Sigmoid colon (tissue), 7 donors: ENCODE data around the gene ITGA11. TPM values are rescaled to one million over a fixed set of nuclear protein-coding genes. Genes with fewer than 3 reads are reported as not detected.
"Not testable (repeated sequence)": the region's sequence is repeated elsewhere in the genome, so short reads cannot be mapped to it uniquely, and the experiment has no call there.

ENCODE experiments used
- DNase-seq: peaks from one replicate; pipeline ENCODE4 v3.0.0-alpha.2; 2019
- H3K27ac ChIP-seq, 4 donors: fragments of 200-600 bp; sonication (generic); one replicate each; pipeline ENCODE4 v1.5.1; 2016 to 2019; ENCODE audit warnings: mild to moderate bottlenecking in 1 of 4
- H3K27me3 ChIP-seq, 3 donors: fragments of 200-600 bp; sonication (generic); one replicate each; pipeline ENCODE4 v1.5.1; 2019; ENCODE audit warnings: mild to moderate bottlenecking in 1 of 3
- H3K36me3 ChIP-seq, 4 donors: fragments of 200-600 bp; sonication (generic); one replicate each; pipeline ENCODE4 v1.5.1; 2016 to 2019
- H3K4me1 ChIP-seq, 4 donors: fragments of 200-600 bp; sonication (generic); one replicate each; pipeline ENCODE4 v1.5.1; 2017 to 2019
- H3K4me3 ChIP-seq, 4 donors: fragments of 200-600 bp; sonication (generic); one replicate each; pipeline ENCODE4 v1.5.1; 2017 to 2019; ENCODE audit warnings: mild to moderate bottlenecking in 2 of 4, moderate library complexity in 1 of 4
- H3K9me3 ChIP-seq, 4 donors: fragments of 200-600 bp in 3 of 4; sonication (generic) in 3 of 4; one replicate each; pipeline versions ENCODE4 v1.5.1 to v1.6.1; 2013 to 2019
- EP300 ChIP-seq, 4 donors: sonication (generic); formaldehyde crosslinking; IDR thresholded peaks; one replicate each; pipeline ENCODE4 v1.6.1; 2017; ENCODE audit warnings: antibody characterized with exemption in 4 of 4
- POLR2A ChIP-seq, 2 donors: fragments of 450-650 bp; IDR thresholded peaks; one replicate each; pipeline ENCODE4 v1.6.1; 2016; ENCODE audit warnings: antibody characterized with exemption in 2 of 2, mild to moderate bottlenecking in 2 of 2, moderate library complexity in 2 of 2
- POLR2AphosphoS5 ChIP-seq, 4 donors: sonication (generic); formaldehyde crosslinking; IDR thresholded peaks; one replicate each; pipeline ENCODE4 v1.6.1; 2017; ENCODE audit warnings: antibody characterized with exemption in 4 of 4
- WGBS, 2 donors: extraction: QIAGEN DNeasy Blood & Tissue Kit; methylation state at CpG; one replicate each; pipeline ENCODE4 v1.1.7; 2013; 5-methylcytosine and 5-hydroxymethylcytosine counted together
- intact Hi-C: fragments of 100-400 bp; cut with DNase I; formaldehyde crosslinking; loops from one replicate; pipeline ENCODE4 v1.15.1; 2023
- polyA plus RNA-seq, 3 donors: library from polyadenylated mRNA; stranded (reverse); fragments of 200-250 nt; gene quantifications; one replicate each; pipeline ENCODE4 v1.2.3, GENCODE V29; 2013
- total RNA-seq, 4 donors: library from RNA; depleted of rRNA; stranded (reverse); fragments of >200 nt; gene quantifications; one replicate each; pipeline ENCODE4 v1.1.0, GENCODE V29; 2016
- TF ChIP-seq, protein P1 (sequence below), 4 experiments: fragments of 450-650 bp in 3 of 4; fragments of 200-600 bp in 1 of 4; IDR thresholded peaks; one replicate each; pipeline ENCODE4 v1.5.1; 2016 to 2019; ENCODE audit warnings: antibody characterized with exemption in 4 of 4, mild to moderate bottlenecking in 3 of 4, moderate library complexity in 2 of 4
- donor health status: healthy with polysubstance abuse.
- donor health status: Bipolar disorder and iron deficiency.
- donor health status: healthy.

The ITGA11 gene
- total and polyA plus RNA-seq, 7 donors = 0.71 to 6.1 (median 1.2) TPM

DNA sequence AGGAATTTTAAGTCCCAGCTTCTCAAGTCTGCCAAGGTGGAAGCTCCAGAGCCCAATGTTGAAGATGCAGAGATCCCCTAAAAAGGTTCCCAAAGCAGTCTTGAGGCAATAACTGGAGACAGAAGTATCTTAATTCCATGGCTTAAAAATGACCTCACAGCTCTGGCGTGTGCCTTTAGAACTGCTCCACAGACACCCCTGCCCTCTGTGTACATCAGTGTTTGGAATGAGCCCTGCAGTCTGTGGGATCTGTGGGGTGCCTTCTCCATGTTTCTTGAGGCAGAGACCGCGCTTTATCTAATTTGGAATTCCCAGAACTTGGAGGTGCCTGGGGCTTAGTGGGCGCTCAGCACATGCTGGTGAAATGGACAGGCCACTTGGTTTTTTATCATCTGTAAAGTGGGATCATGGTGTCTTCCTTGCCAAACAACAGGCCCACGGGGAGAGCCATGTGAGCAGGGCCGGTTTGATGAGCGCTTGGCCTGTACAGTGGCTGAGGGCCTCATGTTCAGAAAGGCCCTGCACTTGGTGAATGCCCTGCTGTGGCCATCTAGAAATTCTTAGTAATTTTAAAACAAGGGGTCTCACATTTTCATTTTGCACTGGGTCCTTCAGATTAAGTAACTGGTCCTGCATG is 7.1 kb downstream of the ITGA11 start:
- TF ChIP-seq, protein P1, sequence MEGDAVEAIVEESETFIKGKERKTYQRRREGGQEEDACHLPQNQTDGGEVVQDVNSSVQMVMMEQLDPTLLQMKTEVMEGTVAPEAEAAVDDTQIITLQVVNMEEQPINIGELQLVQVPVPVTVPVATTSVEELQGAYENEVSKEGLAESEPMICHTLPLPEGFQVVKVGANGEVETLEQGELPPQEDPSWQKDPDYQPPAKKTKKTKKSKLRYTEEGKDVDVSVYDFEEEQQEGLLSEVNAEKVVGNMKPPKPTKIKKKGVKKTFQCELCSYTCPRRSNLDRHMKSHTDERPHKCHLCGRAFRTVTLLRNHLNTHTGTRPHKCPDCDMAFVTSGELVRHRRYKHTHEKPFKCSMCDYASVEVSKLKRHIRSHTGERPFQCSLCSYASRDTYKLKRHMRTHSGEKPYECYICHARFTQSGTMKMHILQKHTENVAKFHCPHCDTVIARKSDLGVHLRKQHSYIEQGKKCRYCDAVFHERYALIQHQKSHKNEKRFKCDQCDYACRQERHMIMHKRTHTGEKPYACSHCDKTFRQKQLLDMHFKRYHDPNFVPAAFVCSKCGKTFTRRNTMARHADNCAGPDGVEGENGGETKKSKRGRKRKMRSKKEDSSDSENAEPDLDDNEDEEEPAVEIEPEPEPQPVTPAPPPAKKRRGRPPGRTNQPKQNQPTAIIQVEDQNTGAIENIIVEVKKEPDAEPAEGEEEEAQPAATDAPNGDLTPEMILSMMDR (IDR thresholded peaks at IDR 0.05) = no peak
- no peak for TF ChIP-seq EP300 (IDR thresholded peaks at IDR 0.05)
- no peak for TF ChIP-seq POLR2AphosphoS5 (IDR thresholded peaks at IDR 0.05)
- no peak for TF ChIP-seq POLR2A (IDR thresholded peaks at IDR 0.05)
- WGBS, 2 donors = 88 to 95% methylated on average over 7 of the region's 7 CpGs
- no peak overlapping the region for H3K27ac ChIP-seq
- no peaks in the 10 kb centered on the region for H3K9me3 ChIP-seq
- peaks cover 0 to under 1% (median 0%) of the 10 kb centered on the region in 3 donors for H3K27me3 ChIP-seq
- H3K4me1 ChIP-seq = no peaks in the 10 kb centered on the region
- intact Hi-C loops = no loop called here
- no peaks in the 10 kb centered on the region for H3K36me3 ChIP-seq
- no peak for DNase-seq
- no peak overlapping the region for H3K4me3 ChIP-seq

DNA sequence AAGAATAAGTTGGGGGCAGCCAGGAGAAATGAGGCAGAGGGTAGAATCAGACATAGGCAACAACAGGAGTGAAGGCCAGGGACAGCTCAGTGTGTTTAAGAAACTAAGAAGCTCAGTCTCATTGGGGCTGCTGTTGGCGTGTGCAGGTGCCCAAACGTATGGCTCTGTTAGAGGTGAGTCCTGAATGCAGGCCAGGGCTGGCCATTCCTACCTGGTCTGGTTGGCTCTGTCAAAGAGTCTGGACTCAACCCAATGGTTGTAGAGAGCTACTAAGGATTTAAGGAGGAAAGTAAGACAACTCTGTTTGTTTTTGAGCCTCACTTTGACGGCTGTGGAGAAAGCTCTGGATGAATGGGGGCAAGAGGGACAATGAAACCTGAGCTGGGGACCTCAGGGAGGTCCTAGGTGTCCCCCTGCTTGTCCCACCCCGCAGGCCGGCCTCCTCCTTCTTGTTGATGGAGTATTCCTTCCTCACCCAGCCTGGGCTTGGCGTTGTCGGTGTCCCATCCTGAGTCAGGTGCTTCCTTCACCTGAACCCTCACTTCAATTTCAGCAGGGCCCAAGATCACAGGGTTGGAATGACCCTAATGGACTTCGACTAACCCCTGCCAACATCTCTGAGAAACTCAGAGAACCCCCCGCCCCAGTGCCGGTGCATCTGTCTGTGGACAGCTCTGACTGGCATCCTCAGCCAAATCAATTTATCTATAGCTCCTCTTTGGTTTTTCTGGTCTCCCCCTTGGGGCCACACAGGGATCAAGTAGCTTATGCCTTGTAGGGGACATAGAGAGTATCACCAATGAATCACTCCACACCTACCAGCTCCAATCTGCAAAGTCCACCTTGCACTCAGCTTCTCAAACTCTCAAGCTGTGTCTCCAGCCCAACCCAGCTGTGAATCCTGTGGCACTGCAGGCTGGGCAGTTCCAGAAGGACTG is 8.3 kb downstream of the ITGA11 start:
- intact Hi-C loops = no loop called here
- peaks cover 0 to 7% (median 2%) of the 10 kb centered on the region in 4 donors for H3K4me1 ChIP-seq
- H3K27ac ChIP-seq = no peak overlapping the region
- H3K4me3 ChIP-seq = no peak overlapping the region
- no peak for DNase-seq
- no peaks in the 10 kb centered on the region for H3K9me3 ChIP-seq
- no peak for TF ChIP-seq POLR2AphosphoS5 (IDR thresholded peaks at IDR 0.05)
- TF ChIP-seq POLR2A (IDR thresholded peaks at IDR 0.05) = no peak
- TF ChIP-seq EP300 (IDR thresholded peaks at IDR 0.05) = no peak
- TF ChIP-seq, protein P1 (IDR thresholded peaks at IDR 0.05) = no peak
- no peaks in the 10 kb centered on the region for H3K36me3 ChIP-seq
- WGBS, 2 donors = 92% methylated on average over 10 of the region's 10 CpGs
- H3K27me3 ChIP-seq = no peaks in the 10 kb centered on the region

DNA sequence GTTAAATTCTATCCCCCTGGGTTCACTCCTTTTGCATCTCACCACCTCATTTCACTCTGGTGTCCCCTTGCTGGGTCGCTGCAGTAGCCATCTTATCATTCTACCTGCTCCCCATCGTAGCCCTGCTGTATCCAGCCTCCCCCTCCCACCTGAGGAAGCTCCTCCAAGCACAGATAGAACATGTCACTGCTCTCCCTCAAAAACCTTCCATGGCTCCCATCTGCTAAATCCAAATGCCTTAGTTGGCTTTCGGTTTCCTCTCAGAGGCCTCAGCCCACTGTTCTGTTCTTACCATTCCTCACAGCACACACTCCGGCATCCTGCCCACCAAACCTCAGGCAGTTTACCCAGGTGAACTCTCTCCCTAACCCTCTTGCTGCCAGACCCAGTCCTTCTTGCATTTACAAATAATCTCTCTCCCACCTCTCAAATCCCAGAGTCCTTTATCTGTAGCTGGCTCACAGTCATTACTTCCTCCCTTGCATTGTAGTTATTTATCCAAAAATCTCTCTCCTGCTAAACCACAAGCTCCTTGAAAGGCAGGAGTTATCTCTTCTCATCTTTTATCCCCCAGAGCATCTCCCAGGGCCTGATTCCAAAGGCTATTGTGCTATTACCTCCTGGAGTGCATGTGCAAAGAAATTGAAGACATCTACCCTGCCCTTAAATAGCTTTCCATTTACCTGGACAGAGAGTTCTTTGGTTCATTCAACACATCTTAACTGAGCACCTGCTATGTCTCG is 9.4 kb downstream of the ITGA11 start:
- intact Hi-C loops, H3K27ac ChIP-seq, H3K27me3 ChIP-seq, H3K4me3 ChIP-seq, DNase-seq, H3K9me3 ChIP-seq, H3K36me3 ChIP-seq: not testable (repeated sequence)
- 68 to 84% methylated on average over 4 of the region's 5 CpGs for WGBS, 2 donors
- H3K4me1 ChIP-seq = peaks cover 0 to 12% (median 6%) of the 10 kb centered on the region in 4 donors

DNA sequence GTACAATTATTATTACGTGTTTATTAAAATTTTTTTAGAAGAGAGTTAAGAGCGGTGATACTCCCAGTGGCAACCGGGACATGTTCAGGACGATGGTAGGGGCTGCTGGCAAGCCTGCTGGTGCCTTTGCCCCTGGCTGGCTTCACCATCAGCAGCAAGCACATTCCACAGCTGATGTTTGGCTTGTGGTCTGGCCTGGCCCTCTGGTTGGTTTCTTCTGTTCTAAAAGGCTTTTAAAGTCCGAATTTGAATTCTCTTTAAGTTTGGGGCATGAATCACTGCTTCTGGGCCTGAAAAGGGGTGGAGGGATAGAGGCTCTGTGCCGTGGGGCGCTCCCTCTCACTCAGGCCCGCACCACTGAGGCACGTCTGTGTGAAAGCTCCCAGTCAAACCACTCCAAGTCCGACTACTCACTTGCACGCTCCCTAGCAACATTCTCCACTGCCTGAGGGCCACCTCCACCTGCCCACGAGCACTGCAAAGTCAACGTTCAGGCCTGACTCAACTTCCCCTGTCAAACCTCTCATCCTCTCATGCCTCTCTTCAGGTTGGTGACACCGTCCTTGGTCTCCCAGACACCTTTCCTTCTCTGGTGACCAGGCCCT is 10.1 kb downstream of the ITGA11 start:
- H3K4me1 ChIP-seq = peaks cover 0 to 12% (median 6%) of the 10 kb centered on the region in 4 donors
- TF ChIP-seq POLR2AphosphoS5 (IDR thresholded peaks at IDR 0.05) (no peak), POLR2A (IDR thresholded peaks at IDR 0.05) (no peak), EP300 (IDR thresholded peaks at IDR 0.05) (no peak)
- TF ChIP-seq, protein P1 (IDR thresholded peaks at IDR 0.05) = no peak
- H3K27me3 ChIP-seq = no peaks in the 10 kb centered on the region
- DNase-seq = no peak
- intact Hi-C loops = no loop called here
- H3K36me3 ChIP-seq = no peaks in the 10 kb centered on the region
- no peak overlapping the region for H3K27ac ChIP-seq
- no peak overlapping the region for H3K4me3 ChIP-seq
- no peaks in the 10 kb centered on the region for H3K9me3 ChIP-seq
- WGBS, 2 donors = 87% methylated on average over 14 of the region's 14 CpGs
